HG02973 (cell line): ENCODE results near the gene CREB3L1.

Experiments used
- ATAC-seq: cut with Tn5 transposase; IDR thresholded peaks from one replicate; pipeline ENCODE4 v1.9.1; 2021; ENCODE audit warnings: moderate library complexity; ENCODE audit not compliant: unreplicated experiment

CREB3L1 gene

DNA sequence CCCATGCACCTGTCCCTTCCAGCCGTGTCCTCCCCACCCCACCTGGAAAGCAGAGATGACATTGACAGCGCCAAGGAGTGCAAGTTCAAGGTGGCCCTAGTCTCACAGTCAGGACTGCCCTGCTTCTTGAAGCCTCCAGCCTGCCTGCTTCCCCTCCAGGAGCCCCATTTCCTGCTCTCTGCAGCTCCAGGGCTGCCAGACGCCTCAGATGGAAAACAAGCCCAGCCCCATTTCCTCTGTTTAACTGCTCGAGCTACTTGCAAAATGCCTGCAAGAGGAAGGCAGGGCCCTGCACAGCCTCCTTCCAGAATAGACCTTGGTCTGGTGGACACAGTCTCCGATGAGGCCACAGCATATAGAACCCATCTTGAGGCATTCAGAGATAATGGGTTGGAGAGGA lies 64.8 kb downstream of the CREB3L1 start:
- no peak for ATAC-seq

DNA sequence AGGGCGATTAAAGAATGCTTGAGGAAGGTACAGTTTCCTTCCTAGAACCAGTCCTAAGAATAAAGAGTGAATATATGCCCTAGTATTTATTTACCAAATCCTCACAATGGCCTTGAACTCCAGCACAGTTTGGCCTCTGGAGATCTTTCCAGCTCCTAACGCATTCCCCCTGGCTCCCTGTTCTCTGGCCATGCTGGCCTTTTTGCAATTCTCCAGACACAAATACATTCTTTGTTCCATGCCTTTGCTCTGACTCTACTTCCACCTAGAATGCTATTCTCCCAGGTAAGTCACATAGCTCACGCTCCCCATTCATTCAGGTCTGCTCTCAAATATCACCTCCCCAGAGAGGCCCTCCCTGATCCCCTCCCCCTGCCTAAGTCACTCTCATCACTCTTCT lies 66.1 kb downstream of the CREB3L1 start:
- ATAC-seq: no peak

DNA sequence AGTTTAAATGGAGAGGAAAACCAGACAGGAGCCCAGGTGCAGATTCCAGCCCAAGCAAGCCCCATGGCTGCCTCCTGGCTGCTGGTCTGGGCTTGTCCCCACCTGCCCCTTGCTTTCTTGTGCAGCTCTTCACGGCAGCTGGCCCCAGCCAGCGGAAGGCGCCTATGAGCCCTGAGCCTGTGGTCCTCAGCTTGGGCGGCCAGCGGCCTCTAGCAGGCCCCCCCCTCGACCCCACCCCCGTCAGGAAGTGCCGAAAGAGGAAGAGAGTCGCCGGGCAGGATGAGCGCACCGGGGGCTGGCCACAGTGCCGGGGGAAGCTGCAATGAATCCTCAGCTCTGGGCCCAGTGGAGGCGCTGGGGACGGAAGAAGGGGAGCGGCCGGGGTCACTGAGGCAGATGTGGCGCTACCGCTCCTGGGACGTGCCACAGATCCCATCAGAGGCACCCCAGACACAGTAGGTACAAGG lies 67.7 kb downstream of the CREB3L1 start:
- no peak for ATAC-seq

DNA sequence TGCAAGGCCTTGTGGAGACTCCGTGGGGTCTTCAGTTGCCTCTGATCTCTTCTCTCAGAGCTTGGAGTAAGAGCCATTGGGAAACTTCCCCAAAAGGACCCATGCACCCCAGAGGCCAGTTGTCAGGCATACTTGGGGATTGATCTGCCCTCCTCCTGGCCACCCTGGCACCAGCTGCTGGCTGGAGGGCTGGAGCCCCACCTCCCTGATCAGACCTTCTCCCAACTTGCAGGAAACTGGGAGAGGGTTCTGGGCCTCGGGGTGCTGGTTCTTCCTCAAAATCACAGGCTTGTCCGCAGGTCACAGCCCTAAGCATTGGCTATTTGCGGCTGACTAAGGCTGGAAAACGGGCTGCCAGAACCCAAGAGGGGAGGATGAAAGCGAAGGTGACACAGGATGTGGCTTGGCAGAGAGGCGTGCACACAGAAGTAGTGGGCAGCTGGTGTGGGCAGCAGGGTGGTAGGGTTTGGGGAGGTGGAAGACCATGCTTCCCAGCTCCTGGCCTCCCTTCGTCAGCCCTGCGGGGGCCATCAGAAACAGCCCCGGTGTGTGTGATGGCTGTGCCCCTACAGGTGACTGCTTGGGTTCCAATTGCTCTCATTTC lies 68.5 kb downstream of the CREB3L1 start:
- ATAC-seq: no peak

DNA sequence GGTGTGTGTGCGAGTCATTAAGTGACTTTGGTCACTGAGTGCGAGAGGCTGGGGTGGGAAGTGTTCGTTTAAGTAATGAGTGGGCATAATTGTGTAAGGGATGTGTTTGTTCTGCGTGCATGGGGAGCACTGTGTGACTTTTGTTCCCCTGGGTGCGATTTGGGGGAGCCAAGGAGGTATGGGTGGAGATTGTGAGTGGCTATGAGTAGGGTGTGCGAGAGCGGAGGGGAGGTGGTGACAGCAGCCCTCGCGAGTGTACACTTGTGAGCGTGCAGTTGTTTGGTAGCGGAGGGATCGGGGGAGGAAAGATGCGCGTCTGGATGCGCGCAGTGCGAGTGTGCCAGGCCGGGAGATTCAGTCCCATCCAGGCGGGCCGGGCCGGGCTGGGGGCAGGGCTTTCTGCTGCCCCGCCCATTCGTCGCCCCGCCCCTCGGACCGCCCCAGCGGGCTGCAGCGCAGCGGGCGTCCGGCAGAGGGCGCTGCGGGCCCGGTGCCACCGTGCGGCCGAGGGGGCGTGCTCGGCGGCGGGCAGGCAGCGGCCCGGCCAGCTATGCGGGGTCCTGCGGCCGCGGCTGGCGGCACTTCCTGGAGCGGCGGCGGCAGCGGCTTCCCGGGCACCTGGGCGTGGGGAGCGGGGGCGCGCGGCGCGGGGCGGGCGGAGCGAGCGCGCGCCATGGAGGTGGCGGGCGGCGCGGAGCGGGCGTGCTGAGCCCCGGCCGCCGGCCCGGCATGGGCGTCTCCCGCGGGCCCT lies 69.6 kb downstream of the CREB3L1 start, which contains the start of gene DGKZ:
Gene DGKZ, plus strand, starts transcription at position 578 of the 751 bp plus-strand sequence. CDS start 197 bp downstream, outside the sequence.
- ATAC-seq: peak; percentile 64

- peak; percentile 2 for ATAC-seq
Measured at GRCh38 chr11:46347637-46348311, 70.3 kb downstream of the CREB3L1 start.

GRCh38 chr11:46348566-46349401 lies 71.3 kb downstream of the CREB3L1 start:
- no peak for ATAC-seq

DNA sequence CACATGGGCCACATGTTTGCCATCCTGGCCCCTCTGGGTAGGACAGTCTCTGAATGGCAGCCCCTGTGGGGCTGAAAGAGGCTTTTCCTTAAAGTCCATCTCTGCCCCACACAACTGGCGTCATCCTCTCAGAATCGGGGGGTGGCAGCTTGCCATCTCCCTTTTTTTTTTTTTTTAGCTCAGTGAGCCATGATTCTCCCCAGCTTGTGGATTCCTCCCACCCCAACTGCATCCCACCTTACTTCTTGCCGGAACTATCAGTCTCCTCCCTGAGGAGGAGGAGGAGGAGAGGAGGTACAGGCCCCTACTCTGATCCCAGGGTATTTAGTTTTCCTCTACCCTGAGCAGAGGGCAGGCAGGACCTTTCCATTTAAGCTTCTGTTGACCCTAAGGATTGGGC lies 73.2 kb downstream of the CREB3L1 start:
- no peak for ATAC-seq

DNA sequence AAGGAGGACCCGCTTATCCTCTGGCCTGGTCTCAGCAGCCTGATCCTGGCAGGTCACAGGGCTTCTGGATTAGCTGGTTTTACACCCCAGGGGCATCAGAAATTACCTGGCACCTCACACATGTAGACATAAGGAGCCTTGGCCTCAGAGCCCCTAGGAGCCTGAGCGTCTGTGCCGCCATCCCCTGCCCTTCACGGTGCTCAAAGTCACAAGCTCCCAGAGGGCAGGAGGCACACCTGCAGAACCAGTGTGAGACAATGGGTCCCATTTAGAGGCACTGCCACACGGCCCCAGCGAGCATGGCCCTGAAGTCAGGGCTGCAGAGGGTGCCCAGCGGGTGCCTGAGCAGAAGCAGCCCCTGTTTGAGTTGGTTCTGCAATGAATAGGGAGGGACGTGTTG lies 73.7 kb downstream of the CREB3L1 start:
- no peak for ATAC-seq

GRCh38 chr11:46351606-46352005 lies 74.1 kb downstream of the CREB3L1 start:
- no peak for ATAC-seq

DNA sequence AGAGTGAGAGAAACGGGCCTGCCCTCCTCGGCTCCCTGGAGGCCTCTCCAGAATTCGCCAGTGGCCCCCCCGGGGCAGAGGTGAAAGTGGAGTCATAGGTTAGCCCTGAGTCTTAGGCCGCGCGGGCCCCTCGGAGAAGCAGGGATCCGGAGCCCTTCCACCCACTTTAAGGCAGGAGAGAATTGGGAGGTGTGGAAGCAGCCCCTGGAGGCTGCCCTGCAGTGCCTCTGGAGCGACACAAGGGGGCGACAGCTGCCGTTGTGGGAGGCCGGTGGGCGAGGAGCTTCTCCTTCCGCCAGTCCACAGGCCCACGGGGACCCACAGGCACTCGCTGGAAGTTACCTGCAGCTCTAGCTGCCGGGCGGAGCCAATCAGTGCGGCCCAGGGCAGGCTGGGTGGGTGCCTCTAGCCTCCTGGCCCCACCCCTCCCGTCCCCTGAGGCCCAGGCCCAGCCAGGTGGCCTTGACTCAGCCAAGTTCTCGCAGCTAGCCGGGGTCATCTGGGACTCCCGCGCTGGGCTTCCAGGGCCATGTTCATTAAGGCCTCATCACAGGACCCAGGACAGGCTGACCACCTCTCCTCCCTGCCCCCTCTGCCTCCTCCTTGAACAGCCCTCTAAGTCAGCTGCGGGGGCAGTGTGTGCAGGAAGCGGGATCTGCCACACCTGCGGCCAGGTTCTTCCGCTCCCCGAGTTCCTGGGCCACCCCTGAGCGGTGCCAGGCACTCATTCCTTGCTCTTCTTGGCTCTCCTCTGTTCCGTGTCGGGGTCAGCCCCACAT lies 74.8 kb downstream of the CREB3L1 start:
- ATAC-seq: no peak

DNA sequence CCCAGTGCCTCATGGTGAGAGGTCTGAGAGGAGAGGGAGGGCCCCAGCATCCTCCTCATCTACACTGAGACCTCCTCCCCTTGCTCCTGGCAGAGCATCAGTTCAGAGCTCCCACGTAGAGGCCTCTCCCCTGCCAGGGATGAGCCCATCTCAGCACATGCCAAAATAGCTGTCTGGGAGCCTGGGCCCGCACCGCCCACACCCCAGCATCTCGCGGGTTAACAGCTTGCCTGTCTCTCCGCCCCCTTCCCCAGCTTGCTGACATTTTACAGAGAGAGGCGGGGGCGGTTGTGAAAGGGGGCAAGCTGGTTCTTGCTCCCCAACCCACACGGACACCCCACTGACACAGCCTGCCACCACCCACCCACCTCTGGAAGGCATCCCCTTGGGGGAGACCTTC lies 76.2 kb downstream of the CREB3L1 start:
- ATAC-seq: no peak

DNA sequence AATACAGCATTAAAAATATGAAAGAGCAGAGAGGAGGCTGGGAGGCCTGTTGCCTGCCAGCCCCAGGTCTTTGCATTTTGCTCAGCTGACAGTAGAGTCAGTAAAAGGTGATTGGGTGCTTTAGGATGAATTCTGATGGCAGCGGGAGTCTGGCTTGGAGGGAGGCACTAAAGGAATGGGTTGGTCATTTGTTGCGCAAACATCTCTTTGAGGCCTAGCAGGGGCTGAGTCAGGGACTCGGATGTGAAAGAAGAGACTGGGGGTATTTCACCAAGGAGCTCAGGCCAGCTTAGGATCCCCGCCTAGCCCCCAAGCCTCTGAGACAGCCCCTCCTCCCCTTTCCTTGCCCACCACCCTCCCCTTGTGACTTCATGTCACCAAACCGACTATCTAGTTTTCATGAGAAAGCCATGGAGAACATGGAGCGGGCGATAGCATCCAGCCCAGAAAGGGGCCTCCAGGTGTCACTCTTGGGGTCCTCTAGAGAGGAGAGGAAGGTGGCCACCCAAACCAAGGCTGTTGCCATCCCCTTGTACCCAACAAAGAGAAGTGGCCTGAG lies 79.5 kb downstream of the CREB3L1 start:
- no peak for ATAC-seq

GRCh38 chr11:46357483-46357936 lies 80.0 kb downstream of the CREB3L1 start:
- no peak for ATAC-seq

GRCh38 chr11:46359953-46360352 lies 82.5 kb downstream of the CREB3L1 start:
- no peak for ATAC-seq

GRCh38 chr11:46360878-46361277 lies 83.4 kb downstream of the CREB3L1 start:
- peak; percentile 7 for ATAC-seq

DNA sequence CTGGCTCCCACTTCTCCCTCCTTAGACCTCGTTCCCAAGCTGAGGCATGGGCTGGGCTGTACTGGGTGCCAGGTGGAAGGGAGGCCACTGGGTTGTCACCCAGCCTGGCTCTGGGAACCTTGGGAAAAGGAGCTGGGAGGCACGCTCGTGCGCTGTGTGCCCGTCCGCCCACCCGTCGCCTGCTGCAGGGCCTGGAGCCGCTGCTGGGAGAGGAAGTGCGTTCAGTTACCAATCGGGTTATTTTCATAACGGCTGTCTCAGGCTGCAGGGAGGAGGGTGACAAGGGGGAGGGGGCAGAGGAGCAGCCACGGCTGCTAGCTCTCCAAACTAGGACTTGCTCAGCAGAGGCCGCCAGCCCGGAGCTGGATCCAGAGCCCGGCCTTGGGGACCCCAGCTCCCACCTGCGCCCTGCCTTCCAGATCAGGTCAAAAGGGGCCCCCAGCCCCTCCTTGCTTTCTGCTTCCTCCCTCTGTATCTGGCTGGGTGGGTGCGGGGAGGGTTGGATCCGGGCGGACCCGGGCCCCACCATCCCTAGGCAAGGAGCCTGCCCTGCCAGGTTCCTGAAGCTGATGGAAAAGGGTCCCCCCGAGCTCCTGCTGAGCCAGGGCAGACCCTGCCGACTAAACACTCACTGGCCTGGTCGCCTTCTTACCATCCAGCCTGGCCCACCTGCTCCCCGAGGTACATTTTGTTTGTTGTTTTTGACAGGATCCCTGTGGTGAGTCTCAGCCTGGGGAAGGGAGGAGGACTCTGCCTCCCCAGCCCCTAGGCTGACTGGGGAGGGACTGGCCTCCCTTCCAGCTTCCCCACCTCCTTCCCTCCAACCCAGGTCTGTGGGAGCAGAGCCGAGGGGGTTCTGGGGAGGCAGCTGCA lies 84.1 kb downstream of the CREB3L1 start:
- peak; percentile 76 for ATAC-seq

DNA sequence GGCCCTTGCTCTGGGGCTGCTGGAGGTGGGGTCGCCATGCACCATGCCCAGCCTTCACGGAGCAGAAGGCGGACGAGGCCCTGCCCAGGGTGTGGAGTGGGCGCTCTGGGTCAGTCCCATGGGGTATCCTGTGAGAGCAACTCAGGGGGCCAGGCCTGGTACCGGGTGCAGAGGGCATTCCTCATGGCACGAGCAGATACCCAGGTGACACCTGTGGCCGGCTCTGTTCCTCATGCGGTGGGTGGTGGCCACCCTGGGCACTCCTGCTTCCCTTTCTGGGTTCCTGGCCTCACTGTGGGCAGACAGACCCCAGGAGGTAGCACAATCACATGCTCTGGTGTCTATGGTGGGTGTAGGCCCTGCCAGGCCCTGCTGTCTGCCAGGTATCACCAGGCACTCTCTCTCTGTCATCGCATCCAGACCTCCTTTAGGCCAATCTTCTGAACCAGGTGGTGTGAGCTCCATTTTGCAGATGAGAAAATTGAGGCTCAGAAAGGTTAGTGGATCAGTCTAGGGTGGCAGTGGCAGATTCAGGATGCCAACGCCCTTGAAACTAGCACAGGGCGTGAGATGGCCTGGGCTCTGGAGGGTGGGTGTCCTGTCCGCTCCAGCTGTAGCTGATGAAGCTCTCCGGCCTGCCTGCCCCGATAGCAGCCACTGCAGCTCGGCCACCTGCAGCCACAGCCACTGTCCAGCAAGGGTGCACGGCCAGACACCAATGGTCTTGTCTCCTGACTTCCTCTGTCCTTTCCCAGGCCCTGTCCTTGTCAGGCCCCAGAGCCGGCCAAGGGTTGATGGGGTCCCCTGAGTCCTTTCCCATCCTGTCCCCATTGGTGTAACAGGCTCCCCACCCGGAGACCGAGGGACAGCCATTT lies 84.9 kb downstream of the CREB3L1 start:
- no peak for ATAC-seq
